Activated B cell treated with CpG ODN at 0.5 μM for 24 hours (primary cell): Measurements from ENCODE around the gene HOXC4. TPM values are rescaled to one million over a fixed set of nuclear protein-coding genes. Genes with fewer than 3 reads are reported as not detected.
"Not testable (repeated sequence)": the region's sequence is repeated elsewhere in the genome, so short reads cannot be mapped to it uniquely, and the experiment has no call there.

ENCODE experiments used
- ATAC-seq: fragments of 200-7000 bp; cut with Tn5 transposase; one replicate; pipeline ENCODE4 v1.10.0; 2021; ENCODE audit warnings: low read depth, mild to moderate bottlenecking, moderate library complexity
- CTCF ChIA-PET: fragments of 350-600 bp; sonication (Branson Sonifier 250); formaldehyde crosslinking; loops from one replicate; lab custom pipeline; 2021; ENCODE audit warnings: antibody characterized with exemption; lab: Charles Lee
- POLR2A ChIA-PET: fragments of 350-600 bp; sonication (Branson Sonifier 250); formaldehyde crosslinking; loops from one replicate; lab custom pipeline; 2021; ENCODE audit warnings: antibody characterized with exemption; lab: Charles Lee
- DNase-seq: peaks from one replicate; pipeline ENCODE4 v3.0.0; 2022
- H3K27ac Mint-ChIP-seq: one replicate; pipeline ENCODE4 v1.8.0; 2020; ENCODE audit warnings: mixed read lengths
- H3K27me3 Mint-ChIP-seq: one replicate; pipeline ENCODE4 v1.8.0; 2021; ENCODE audit warnings: mixed read lengths
- H3K36me3 Mint-ChIP-seq: one replicate; pipeline ENCODE4 v1.8.0; 2021; ENCODE audit warnings: low read depth, mixed read lengths
- H3K4me1 Mint-ChIP-seq: one replicate; pipeline ENCODE4 v1.8.0; 2021; ENCODE audit warnings: mixed read lengths
- H3K4me3 Mint-ChIP-seq: one replicate; pipeline ENCODE4 v1.8.0; 2020; ENCODE audit warnings: mild to moderate bottlenecking, mixed read lengths
- H3K9me3 Mint-ChIP-seq: one replicate; pipeline ENCODE4 v1.8.0; 2020; ENCODE audit warnings: mixed read lengths
- CTCF ChIP-seq: fragments of 200-600 bp; IDR thresholded peaks from one replicate; pipeline ENCODE4 v1.8.0; 2022; ENCODE audit warnings: antibody characterized with exemption, mild to moderate bottlenecking
- intact Hi-C: fragments of 100-400 bp; cut with micrococcal nuclease; formaldehyde crosslinking; loops from one replicate; pipeline ENCODE4 v1.15.1; 2024
- total RNA-seq: library from RNA; stranded (reverse); gene quantifications from 2 replicates; pipeline ENCODE4 v1.2.3, GENCODE V29; 2022

HOXC4 gene
- total RNA-seq, 1 donor from 2014 or later: 4.3 TPM

DNA sequence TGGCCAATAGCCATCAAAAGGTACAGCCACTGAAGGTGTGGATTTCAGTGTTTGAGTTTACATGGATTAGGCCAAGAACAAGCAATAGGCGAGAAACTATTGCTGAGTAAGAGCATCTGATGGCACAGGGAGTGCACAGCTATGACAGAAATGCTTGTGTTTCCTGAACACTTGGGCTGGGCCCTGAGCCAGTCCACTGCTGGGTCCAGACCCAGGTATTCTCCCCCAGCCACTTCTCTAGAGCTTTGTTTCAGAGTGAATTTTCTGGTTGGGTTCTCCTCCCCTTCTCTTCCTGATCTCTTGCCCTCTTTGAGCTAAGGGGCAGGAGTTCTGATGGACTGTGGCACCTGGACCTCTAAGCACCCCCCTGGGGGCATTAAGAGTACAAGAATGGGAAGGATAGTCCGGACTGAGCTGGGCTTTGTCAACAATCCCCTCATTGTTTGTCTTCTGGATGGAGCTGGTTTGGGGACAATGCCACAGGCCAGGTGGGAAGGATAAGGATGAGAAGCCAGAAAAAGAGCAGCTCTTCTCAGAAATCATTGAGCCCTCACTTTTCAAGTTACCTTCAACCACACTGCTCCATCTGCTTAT, 12.4 kb upstream of the HOXC4 start:
- CTCF ChIA-PET: interaction anchor here (0.9 to 2.4 kb wide), 4 partner anchors 9 to 166 kb away, joined by 3 to 7 read pairs (median 4); no protein-coding TSS in a partner anchor

DNA sequence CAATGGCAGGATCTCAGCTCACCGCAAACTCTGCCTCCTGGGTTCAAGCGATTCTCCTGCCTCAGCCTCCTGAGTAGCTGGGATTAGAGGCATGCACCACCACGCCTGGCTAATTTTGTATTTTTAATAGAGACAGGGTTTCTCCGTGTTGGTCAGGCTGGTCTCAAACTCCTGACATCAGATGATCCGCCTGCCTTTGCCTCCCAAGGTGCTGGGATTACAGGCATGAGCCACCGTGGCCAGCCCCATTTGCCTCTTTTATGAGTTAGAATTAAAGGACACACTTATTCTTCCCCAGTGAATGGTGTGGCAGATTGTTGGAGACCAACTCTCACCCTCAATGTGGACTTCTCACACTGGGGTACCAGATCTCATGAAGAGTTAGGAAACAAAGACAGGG, 11.6 kb upstream of the HOXC4 start:
- H3K4me3 Mint-ChIP-seq, H3K9me3 Mint-ChIP-seq, DNase-seq, intact Hi-C loops, H3K27ac Mint-ChIP-seq, H3K36me3 Mint-ChIP-seq, H3K4me1 Mint-ChIP-seq, ATAC-seq: not testable (repeated sequence)
- CTCF ChIA-PET: interaction anchor here (1.0 kb wide), 1 partner anchor 159 kb away, joined by 3 read pairs; no protein-coding TSS in a partner anchor
- POLR2A ChIA-PET: interaction anchor here (0.7 kb wide), 1 partner anchor 998 kb away, joined by 6 read pairs; no protein-coding TSS in a partner anchor
- peaks cover 79% of the 10 kb centered on the region for H3K27me3 Mint-ChIP-seq

More for the DNA sequence above, 12.4 kb upstream of the HOXC4 start:
- POLR2A ChIA-PET: interaction anchor here (0.5 kb wide), 1 partner anchor 222 kb away, joined by 3 read pairs; no protein-coding TSS in a partner anchor
- intact Hi-C loops: no loop called here
- H3K4me1 Mint-ChIP-seq: no peaks in the 10 kb centered on the region
- TF ChIP-seq CTCF: no peak
- H3K9me3 Mint-ChIP-seq: no peaks in the 10 kb centered on the region
- no peak overlapping the region for H3K27ac Mint-ChIP-seq
- ATAC-seq (no peak), DNase-seq (no peak)
- no peaks in the 10 kb centered on the region for H3K36me3 Mint-ChIP-seq
- H3K4me3 Mint-ChIP-seq: no peak overlapping the region
- H3K27me3 Mint-ChIP-seq: peaks cover 74% of the 10 kb centered on the region

GRCh38 chr12:54042970-54043853, 10.4 kb upstream of the HOXC4 start:
- Mint-ChIP-seq H3K4me3 (no peak overlapping the region), H3K9me3 (no peaks in the 10 kb centered on the region), H3K27me3 (peaks cover 77% of the 10 kb centered on the region), H3K36me3 (no peaks in the 10 kb centered on the region), H3K4me1 (peaks cover 9% of the 10 kb centered on the region), H3K27ac (no peak overlapping the region)
- ChIA-PET CTCF (no interaction called here), POLR2A (interaction anchor here (1.0 kb wide), 1 partner anchor 10 kb away, joined by 3 read pairs; the partner anchor contains the start of gene HOXC4)
- no peak for TF ChIP-seq CTCF
- DNase-seq (no peak), ATAC-seq (no peak)
- intact Hi-C loops: no loop called here

- Mint-ChIP-seq H3K27ac (no peak overlapping the region), H3K36me3 (no peaks in the 10 kb centered on the region), H3K4me3 (no peak overlapping the region), H3K27me3 (peaks cover 78% of the 10 kb centered on the region), H3K9me3 (no peaks in the 10 kb centered on the region), H3K4me1 (peaks cover 9% of the 10 kb centered on the region)
- ChIA-PET CTCF (interaction anchor here (0.6 kb wide), 1 partner anchor 92 kb away, joined by 7 read pairs; no protein-coding TSS in a partner anchor), POLR2A (interaction anchor here (0.7 to 1.1 kb wide), 2 partner anchors 9 to 265 kb away, joined by 3 to 5 read pairs; partner anchors contain the start of gene HOXC4)
- intact Hi-C loops: loop anchor here (5.0 kb wide), 1 partner anchor 37 kb away; the partner anchor contains the start of gene HOXC8
- no peak for ATAC-seq
- no peak for DNase-seq
- TF ChIP-seq CTCF: no peak
These were observed 9.1 kb upstream of the HOXC4 start for GRCh38 chr12:54044425-54045103.

- intact Hi-C loops: loop anchor here (5.0 kb wide), 1 partner anchor 38 kb away; the partner anchor contains the start of gene HOXC8
- no peak for TF ChIP-seq CTCF
- Mint-ChIP-seq H3K36me3 (no peaks in the 10 kb centered on the region), H3K27me3 (peaks cover 78% of the 10 kb centered on the region), H3K4me3 (no peak overlapping the region), H3K27ac (no peak overlapping the region), H3K4me1 (peaks cover 15% of the 10 kb centered on the region), H3K9me3 (no peaks in the 10 kb centered on the region)
- CTCF ChIA-PET: interaction anchor here (0.6 kb wide), 1 partner anchor 91 kb away, joined by 7 read pairs; no protein-coding TSS in a partner anchor
- DNase-seq: no peak
- POLR2A ChIA-PET: interaction anchor here (1.1 kb wide), 1 partner anchor 8 kb away, joined by 5 read pairs; the partner anchor contains the start of gene HOXC4
- ATAC-seq: no peak
These were observed 8.2 kb upstream of the HOXC4 start for GRCh38 chr12:54045401-54045800.
